Activated CD8-positive, alpha-beta memory T cell treated with anti-CD3 and anti-CD28 coated beads, Interleukin-2, amount 50 U/mL, for 1 hour (primary cell): ENCODE measurements around the gene VAPA.
A peak's percentile ranks its signal among the peaks of the same experiment; 100 is the strongest.

Source experiments
- DNase-seq: peaks from one replicate; pipeline ENCODE4 v3.0.0-alpha.2; 2020; ENCODE audit errors: extremely low read depth

Gene VAPA

GRCh38 chr18:9914584-9915290 lies 921 bp downstream of the VAPA start:
- DNase-seq: peak; percentile 62

DNA sequence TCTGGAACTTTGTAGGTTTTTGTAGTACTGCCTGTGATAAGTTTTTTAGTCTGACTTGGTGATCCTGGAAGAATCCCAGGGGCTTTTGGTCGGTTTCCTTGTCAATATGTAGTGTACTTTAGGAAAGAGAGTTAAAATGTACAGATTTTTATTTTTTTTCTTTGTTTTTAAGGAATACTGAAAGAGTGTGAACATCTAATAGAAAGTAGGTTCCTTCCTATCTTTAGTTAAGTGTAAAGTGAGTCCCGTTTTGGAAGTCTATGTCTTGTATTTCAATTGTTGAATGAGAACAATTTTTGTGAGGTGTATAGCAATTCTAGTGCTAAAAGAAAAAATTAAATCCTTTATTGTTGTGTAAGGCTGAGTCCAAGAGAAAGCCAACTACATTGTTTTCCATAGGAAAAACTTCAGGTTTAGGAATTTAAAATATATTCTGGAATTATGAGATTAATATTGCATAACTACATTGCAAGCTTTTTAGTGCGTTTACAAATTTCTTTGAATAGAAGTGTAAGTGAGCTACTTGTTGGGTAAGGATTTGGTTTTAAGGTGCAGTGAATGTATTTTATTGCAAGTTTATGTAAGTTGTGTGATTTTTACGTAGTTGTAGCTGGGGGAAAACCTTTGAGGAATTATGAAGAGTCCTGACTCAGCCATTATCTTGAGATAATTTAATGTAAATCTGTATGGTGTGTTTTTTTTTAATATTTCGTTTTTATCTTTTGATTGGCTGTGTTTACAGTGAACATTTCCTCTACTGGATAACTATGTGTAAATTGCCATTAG lies 1.7 kb downstream of the VAPA start:
- no peak for DNase-seq

DNA sequence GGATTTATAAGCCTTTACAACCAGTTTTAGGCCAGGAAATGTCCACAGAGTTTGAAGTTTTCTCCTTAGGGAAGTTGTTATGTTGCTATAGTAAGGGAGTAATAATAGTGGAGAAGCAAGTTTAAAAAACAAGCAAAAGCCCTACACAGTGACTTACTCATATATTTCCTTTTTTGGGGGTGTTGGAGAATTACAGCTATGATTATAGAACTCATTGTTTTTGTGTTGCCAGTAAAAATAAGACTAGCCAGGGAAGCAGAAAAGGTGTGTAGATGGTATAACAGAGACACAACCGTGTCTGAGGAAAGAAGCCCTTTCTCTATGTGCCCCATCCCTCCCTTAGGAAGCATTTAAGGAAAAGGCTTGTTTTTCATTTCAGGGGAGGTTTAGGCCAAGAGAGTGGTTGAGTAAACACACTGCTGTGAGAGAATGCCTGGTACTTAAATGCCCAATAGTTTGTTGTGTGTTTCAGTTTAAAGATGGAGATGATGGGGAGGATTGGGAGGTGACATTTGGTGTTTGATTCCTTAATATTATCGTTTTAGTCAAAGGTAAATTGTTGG lies 2.3 kb downstream of the VAPA start:
- DNase-seq: no peak

- DNase-seq: no peak
These were observed 3.0 kb downstream of the VAPA start for GRCh38 chr18:9916808-9917207.

DNA sequence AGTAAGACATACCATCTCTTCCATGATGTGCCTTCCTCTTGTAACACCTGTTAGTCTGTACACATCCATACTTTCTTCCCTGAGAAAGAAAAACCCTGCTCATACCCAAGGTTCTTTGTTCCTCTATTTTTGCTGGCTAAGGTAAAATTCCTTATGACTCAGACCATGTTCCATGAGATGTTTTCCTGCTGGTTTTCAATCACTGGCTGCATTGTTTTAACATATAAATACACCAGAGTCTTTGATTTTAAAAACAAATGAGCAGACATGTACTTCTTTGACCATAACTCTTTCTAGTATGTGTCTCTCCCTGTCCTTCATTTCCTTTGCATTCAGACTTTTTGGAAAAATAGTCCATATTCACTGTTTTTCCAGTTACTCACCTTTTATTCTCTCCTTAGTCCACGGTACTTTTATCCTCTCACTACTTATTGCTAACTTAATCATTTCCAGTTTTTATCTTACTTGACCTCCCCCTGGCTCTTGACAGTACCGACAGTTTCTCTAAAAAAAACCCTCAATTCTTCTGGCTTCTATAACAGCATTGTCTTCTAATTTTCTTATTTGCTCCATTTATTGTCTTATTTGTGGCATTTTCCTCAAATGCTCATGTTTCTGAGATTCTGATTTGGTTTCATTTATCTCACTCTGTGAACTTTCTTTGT lies 4.3 kb downstream of the VAPA start:
- no peak for DNase-seq

DNA sequence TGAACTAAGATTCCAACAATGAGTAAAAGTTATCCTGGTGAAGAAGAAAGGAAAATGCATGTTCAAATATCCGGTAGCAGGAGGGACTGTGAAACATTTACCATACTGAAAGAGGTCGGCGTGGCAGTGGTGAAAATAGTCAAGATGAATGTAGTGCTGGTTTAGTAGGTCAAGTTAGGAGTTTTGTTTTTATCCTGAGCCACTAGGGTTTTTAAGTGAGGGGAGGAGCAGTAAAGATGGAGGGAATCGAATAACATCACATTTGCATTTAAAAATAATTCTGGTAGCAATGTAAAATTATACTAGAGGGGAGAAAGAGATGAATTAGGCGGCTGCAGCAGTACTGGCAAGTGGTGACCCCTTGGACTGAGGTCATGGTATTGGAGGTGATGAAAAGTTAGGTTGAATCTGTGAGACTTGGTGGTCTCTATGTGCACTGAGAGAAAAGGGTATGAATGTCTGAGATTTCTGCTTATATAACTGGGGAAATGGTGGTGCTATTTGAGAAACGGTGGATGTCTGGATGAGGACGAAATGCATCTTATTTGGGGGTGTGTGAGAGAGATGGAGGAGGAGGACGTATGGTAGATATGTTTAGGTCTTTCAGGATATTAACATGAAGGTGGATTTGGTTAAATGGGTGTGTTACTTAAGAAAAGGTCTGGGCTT lies 5.9 kb downstream of the VAPA start:
- no peak for DNase-seq

DNA sequence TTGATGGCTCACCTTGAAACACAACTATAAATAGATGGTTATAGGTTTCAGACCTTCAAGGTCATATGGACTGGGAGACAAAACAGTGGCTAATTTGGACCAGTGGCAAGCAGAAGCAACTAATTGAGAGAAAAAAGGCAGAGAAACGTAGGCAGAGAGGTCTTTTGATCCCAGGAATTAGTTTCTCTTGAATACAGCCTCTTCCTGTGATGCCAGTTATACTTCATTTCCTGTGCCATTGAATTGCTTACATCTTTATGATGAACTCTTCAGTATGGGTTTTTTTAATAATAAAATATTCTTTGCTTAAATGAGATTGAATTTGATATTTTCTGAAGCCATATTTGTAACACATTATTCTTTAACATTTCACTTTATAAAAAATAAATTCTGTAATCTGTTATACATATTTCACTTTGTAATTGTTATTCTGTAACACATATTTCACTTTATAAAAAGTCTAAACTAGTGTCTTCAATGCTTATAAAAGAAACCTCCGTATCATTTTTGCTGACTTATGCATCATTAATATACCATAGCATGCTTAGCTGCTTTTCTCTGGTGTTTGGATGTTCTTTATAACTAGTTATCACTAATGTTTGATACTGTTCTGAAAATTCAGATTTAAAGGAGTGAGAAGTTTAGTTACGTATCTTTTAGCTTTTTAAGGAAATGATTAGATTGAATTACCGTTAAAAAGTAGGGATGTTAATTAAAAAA lies 8.9 kb downstream of the VAPA start:
- no peak for DNase-seq

DNA sequence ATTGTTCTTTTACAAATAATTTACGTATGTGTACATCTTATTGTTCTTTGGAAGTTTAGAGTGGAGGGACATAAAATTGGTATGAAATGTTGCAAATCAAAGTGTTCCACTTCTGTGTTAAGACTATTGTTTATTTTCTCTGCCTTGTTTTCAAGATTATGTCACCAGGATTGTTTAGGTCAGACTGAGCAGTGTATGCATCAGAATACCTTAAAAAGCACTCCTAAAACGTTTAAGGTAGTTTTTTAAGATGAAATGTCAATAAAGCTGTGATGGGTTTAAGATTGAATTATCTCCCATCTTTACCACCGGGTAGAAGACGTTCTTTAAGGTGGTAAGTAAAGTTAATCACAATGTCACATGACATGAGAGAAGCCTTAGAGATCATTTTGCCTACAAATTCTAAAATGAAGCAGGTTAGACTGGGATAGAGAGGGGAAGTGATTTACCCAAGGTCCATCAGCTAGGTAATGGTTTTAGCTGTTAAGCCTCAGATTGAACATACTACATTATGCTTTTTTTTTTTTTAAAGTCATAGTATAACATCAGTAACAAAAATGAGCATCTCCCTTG lies 10.6 kb downstream of the VAPA start:
- no peak for DNase-seq

- DNase-seq: no peak
These were observed 11.6 kb downstream of the VAPA start for GRCh38 chr18:9925369-9925768.

GRCh38 chr18:9925795-9926194 lies 12.0 kb downstream of the VAPA start:
- DNase-seq: no peak

DNA sequence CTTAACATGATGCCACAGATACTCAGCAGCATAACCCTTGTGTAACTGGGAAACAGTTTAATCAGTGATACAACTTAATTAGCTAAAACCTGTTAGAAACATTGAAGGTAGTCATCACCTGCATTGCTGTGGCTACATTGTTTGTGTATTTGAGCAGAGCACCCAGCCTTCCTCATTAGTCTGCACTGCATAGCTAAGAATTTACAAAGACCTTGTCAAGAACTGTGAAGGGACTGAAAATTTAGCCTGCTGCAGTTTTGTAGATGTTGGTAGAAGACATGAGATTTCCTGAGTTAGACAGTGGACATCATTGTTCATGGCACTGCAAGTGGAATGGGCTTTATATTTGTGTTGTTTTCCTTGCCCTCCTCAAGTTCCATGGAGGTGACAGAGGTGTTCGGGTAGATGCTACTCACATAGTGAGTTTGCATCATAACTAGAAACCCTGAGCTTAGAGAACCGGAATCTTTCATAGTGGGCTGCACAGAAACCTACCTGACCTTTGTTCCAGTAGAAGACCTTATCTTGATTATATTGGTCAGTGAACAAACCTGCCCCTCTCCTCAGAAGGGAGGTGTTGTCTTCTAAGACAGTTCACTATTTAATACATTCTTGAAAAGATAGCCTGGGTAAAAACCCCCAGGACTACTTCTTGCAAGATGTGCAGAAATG lies 12.5 kb downstream of the VAPA start:
- no peak for DNase-seq

GRCh38 chr18:9926977-9927376 lies 13.2 kb downstream of the VAPA start:
- DNase-seq: no peak

- DNase-seq: no peak
These were observed 13.7 kb downstream of the VAPA start for GRCh38 chr18:9927392-9928063.

GRCh38 chr18:9928646-9929259 lies 14.9 kb downstream of the VAPA start:
- no peak for DNase-seq

- no peak for DNase-seq
These were observed 16.6 kb downstream of the VAPA start for GRCh38 chr18:9930299-9930884.

- no peak for DNase-seq
These were observed 17.3 kb downstream of the VAPA start for GRCh38 chr18:9931146-9931545.

GRCh38 chr18:9931678-9932077 lies 17.9 kb downstream of the VAPA start:
- DNase-seq: no peak

- no peak for DNase-seq
These were observed 20.0 kb downstream of the VAPA start for GRCh38 chr18:9933865-9934264.

- no peak for DNase-seq
These were observed 20.5 kb downstream of the VAPA start for GRCh38 chr18:9934274-9934673.
